GM13976 (cell line): ENCODE measurements around the gene MAP3K21.

ENCODE experiments used
- DNase-seq: peaks from one replicate; pipeline ENCODE4 v3.0.0; 2012; ENCODE audit warnings: low spot score
- in situ Hi-C: fragments of 300-500 bp; cut with MboI; formaldehyde crosslinking; loops from one replicate; pipeline ENCODE4 v1.12.0; 2022; ENCODE audit warnings: low sequenced_read_pairs, mixed read lengths, inconsistent platforms; ENCODE audit not compliant: unreplicated experiment
- TF ChIP-seq, protein P1 (sequence below): IDR thresholded peaks from 2 replicates; pipeline ENCODE4 v1.5.1; 2012; ENCODE audit warnings: borderline replicate concordance, mild to moderate bottlenecking; ENCODE audit not compliant: insufficient read depth; ENCODE audit errors: extremely low read depth, missing control alignments, control extremely low read depth

Gene MAP3K21

DNA sequence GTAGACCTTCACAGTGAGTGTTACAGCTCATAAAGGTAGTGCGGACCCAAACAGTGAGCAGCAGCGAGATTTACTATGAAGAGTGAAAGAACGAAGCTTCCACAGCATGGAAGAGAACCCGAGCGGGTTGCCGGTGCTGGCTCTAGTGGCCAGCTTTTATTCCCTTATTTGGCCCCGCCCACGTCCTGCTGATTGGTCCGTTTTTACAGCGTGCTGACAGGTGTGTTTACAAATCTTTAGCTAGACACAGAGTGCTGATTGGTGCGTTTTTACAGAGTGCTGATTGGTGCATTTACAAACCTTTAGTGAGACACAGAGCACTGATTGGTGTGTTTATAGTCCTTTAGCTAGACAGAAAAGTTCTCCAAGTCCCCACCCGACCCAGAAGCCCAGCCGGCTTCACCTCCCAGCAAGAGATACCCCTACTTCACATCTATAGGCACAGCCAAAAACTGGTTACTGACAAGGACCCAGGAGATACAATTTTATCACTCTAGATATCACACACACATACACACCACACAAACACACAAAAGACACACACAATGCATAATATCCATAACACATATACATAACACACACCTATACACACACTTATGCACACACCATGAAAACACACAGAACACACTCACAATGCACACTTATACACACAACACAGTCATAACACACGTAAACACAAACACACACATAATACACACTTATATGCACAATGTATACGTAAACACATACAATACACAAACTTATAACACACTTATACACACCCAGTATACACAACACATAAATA is 68.5 kb downstream of the MAP3K21 start:
- no peak for DNase-seq
- TF ChIP-seq, protein P1, sequence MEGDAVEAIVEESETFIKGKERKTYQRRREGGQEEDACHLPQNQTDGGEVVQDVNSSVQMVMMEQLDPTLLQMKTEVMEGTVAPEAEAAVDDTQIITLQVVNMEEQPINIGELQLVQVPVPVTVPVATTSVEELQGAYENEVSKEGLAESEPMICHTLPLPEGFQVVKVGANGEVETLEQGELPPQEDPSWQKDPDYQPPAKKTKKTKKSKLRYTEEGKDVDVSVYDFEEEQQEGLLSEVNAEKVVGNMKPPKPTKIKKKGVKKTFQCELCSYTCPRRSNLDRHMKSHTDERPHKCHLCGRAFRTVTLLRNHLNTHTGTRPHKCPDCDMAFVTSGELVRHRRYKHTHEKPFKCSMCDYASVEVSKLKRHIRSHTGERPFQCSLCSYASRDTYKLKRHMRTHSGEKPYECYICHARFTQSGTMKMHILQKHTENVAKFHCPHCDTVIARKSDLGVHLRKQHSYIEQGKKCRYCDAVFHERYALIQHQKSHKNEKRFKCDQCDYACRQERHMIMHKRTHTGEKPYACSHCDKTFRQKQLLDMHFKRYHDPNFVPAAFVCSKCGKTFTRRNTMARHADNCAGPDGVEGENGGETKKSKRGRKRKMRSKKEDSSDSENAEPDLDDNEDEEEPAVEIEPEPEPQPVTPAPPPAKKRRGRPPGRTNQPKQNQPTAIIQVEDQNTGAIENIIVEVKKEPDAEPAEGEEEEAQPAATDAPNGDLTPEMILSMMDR = no peak
- in situ Hi-C loops = loop anchor here (10.0 kb wide), 1 partner anchor 669 kb away; no protein-coding TSS in a partner anchor

DNA sequence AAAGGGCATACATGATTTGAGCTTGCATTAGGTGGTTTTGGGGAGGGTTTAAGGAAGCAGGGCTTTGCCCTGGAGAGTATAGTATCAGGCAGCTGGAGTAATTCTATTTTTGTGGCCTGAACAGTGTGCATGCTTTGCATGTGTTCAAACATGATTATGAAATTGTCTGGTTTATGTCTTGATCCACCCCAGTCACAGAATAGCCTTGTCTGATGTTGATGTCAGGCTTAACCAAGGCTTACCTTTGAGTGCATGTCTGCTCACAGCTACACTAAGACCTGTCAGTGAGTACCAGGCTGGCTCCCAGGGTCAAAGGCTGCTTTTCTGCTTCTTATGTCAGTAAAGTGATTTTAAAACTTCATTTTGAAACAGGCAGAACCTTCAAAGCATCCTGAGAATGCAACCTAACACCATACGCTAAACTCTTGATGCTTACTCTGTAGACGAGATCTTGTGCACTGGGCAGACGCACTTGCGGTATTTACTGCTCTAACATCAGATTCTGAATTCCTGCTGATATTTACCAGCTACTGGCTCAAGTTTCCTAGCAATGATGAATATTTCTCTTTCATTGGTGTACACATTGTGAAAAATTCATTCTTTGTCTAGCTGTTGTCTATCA is 78.9 kb downstream of the MAP3K21 start:
- in situ Hi-C loops = no loop called here
- TF ChIP-seq, protein P1 = no peak

DNA sequence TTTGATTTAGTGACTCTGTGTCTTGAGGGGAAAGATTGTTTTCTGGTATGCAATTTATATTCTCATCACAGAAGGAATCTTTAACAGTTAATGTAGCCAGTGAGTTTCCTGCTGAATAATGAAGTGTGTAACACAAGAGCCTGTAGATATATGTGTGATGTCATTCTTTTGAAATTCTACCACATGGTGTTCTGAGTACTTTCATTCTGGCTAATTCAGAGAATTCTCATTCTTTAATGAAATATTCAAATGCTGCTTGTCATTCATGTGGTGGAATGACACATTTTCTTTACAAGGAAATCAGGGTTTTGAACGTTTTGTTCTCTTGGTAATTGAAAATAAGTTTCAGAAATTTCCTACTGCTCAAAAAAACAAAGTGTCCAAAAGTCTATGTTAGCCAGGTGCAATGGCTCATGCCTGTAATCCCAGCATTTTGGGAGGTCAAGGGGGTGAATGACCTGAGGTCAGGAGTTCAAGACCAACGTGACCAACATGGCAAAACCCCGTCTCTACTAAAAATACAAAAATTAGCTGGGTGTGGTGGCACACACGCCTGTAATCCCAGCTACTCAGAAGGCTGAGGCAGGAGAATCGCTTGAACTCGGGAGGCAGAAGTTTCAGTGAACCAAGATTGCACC is 79.6 kb downstream of the MAP3K21 start:
- DNase-seq = peak; percentile 6
- in situ Hi-C loops = no loop called here
- TF ChIP-seq, protein P1 = no peak

More for the DNA sequence above, 78.9 kb downstream of the MAP3K21 start:
- DNase-seq = no peak

DNA sequence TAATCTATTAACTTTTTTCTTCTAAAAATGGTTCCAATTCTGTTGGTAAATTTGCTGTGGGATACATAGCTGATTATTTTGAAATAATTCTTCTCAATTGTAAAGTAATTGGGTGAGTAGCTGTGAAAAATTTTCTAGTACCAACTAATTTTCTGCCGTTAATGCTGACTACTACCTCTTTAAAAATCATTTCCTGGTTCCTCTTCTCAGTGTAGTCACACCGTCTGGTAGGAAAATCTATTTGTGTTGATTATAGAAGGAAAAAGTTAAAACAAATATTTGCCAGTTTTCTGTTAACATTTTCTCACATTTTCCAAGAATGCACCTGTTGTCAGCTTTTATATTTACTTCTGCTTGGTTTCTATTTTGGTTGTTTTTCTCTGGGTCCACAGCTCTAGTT is 82.0 kb downstream of the MAP3K21 start:
- TF ChIP-seq, protein P1 = no peak
- in situ Hi-C loops = no loop called here
- DNase-seq = no peak

DNA sequence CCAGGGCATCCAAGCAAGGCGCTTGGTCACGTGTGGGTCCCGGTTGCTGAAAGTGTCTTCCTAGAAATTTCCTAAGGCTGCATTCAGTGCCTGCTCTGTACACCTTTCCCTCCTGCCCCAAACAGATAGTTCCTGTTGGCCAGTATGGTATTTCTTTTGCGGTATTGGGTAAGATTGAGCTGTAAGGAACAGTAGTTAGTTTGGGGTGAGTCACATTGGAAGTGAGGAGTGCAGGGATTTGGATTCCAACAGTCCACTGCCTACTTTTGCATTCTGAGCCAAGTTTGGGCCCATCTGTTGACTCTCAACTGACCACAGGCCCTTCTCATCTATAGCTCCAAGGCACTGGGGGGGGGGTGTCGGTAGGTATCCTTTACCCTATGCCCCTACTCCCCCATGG is 83.4 kb downstream of the MAP3K21 start:
- no peak for DNase-seq
- in situ Hi-C loops = no loop called here
- TF ChIP-seq, protein P1 = no peak

DNA sequence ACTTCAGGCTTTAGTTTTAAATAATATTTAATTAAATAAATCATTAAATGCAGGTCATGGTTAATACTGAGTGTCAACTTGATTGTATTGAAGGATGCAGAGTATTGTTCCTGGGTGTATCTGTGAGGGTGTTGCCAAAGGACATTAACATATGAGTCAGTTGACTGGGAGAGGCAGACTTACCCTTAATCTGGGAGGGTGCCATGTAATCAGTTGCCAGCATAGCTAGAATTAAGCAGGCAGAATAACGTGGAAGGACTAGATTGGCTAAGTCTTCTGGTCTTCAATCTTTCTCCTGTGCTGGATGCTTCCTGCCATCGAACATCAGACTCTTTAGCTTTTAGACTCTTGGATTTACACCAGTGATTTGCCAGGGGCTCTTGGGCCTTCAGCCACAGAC is 85.3 kb downstream of the MAP3K21 start:
- TF ChIP-seq, protein P1 = no peak
- in situ Hi-C loops = no loop called here
- DNase-seq = no peak
